OCI-LY3 (cell line): ENCODE measurements around the gene EDDM13.
"Not testable (repeated sequence)": the region's sequence is repeated elsewhere in the genome, so short reads cannot be mapped to it uniquely, and the experiment has no call there.

Experiments used
- CTCF ChIP-seq: fragments of 200-600, 300-600 bp; sonication (generic); IDR thresholded peaks from 2 replicates; pipeline ENCODE4 v1.5.1; 2014; ENCODE audit warnings: antibody characterized with exemption, low read length, low read depth
- EZH2phosphoT487 ChIP-seq: fragments of 200-600 bp; shearing (Covaris generic); IDR thresholded peaks from 2 replicates; pipeline ENCODE4 v1.6.1; 2018; ENCODE audit warnings: antibody characterized with exemption, mixed run types, low read depth

GRCh38 chr19:56248736-56249338 lies 23.7 kb upstream of the EDDM13 start:
- not testable (repeated sequence) for TF ChIP-seq CTCF, EZH2phosphoT487
